OCI-LY3 (cell line): ENCODE data around the gene OR10S1.

Experiments used
- CTCF ChIP-seq: fragments of 200-600, 300-600 bp; sonication (generic); IDR thresholded peaks from 2 replicates; pipeline ENCODE4 v1.5.1; 2014; ENCODE audit warnings: antibody characterized with exemption, low read length, low read depth
- EZH2phosphoT487 ChIP-seq: fragments of 200-600 bp; shearing (Covaris generic); IDR thresholded peaks from 2 replicates; pipeline ENCODE4 v1.6.1; 2018; ENCODE audit warnings: antibody characterized with exemption, mixed run types, low read depth

- TF ChIP-seq CTCF (no peak), EZH2phosphoT487 (no peak)
These were observed 38.3 kb downstream of the OR10S1 start, which contains the start of gene OR4D5 for GRCh38 chr11:123939317-123939716.
